Fibroblast of skin of back (primary cell): ENCODE results near the gene NDUFS6.

Source experiments
- DNase-seq: peaks from one replicate; pipeline ENCODE4 v3.0.0-alpha.2; 2013

Gene NDUFS6

GRCh38 chr5:1856596-1857255, 55.5 kb downstream of the NDUFS6 start:
- no peak for DNase-seq

DNA sequence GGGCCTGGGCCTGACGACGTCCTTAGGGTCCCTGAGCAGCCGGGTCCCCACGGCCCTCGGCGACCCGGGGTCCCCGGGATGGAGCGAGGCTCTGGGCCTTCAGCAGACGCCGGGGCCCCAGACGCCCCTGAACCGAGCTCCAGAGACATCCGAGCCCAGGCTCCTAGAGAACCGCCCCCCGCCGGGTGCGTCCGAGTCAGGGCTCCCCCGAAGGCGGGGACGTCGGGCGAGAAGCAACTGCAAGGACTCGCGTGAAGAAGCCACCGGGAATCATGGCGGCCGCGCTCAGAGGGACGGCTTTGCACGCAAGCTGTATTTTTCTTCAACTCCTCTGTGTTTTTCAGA, 56.0 kb downstream of the NDUFS6 start:
- no peak for DNase-seq

DNA sequence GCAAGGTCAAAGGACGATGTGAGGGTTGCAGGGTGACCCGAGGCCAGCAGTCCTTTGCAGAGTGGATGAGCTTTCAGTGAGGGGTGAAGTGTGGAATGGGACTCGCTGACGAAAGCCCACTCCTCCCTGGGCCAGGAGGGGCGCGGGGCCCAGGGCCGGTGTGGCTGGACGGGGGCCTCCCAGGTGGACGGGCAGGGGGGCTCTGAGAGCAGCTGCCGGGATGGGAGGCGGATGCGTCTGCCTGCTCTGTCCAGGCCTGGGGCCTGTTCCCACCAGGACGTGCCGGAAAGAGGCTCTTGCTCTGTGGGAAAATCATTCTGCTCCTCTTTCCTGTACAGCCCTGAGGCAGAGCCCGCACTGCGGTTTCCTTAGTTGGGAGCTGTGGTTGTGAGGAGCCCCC, 57.2 kb downstream of the NDUFS6 start:
- no peak for DNase-seq

DNA sequence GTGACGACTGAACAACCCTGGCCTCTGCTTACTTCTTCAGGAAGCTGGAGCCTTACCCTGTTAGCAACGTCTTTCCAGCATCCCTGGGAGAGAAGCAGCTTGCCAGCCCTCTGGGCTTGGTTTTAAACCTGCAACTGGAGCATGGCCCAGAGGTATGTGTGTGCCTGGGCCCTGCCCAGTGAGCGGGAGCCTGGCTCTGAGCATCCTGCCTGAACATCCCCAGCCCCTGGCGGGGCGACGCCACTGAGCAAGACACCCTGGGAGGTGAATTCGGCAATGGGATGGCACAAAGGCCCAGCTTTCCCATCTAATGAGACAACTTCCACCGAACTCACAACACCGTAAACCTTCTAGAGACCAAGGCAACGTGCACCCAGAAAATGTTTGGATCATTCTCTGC, 57.9 kb downstream of the NDUFS6 start:
- DNase-seq = no peak

DNA sequence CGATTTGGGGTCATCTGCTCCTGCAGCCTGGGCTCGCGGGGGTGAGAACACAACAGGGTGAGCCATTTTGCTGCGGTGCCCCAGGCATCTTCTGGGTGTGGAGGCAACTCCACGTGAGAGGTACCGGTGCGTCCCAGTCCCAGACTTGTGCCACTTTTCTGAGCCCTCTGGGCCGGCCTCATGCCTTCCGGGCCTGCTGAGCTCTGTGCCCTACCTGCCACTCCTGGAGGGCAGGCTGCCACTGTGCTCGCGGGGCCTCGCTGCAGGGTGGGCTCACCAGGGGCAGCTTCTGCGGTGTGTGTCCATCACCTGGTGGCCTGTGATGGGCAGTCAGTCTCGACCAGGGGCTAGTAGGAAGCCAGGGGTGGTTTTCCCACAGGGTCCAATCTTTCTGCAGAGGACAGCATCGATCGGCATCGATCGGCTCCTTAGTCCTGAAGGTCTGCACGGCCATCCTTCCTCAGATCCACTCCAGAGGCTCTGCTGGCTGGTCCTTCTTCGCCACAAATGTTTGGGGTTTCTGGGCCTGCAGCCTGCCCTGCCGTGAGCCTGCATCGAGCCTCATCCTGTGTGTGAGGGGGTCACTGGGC, 58.9 kb downstream of the NDUFS6 start:
- no peak for DNase-seq

DNA sequence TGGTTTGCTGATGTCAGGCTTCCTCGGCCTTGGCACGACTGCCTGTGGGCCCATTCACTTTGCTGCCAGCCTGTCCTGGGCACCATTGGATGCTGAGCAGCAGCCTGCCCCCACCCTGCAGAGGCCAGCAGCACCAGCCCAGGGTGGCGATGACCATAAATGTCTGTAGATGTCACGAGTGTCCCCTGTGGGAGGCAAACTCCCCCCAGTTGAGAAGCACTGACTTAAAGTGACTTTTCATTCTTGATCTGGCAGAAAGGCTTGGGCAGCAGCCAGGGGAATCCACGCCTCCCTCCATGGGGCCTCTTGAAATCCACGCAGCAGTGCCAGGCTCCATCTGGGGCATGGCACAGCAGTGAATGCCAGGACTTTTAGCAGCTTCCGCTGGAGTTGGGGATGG, 59.7 kb downstream of the NDUFS6 start:
- DNase-seq = no peak

DNA sequence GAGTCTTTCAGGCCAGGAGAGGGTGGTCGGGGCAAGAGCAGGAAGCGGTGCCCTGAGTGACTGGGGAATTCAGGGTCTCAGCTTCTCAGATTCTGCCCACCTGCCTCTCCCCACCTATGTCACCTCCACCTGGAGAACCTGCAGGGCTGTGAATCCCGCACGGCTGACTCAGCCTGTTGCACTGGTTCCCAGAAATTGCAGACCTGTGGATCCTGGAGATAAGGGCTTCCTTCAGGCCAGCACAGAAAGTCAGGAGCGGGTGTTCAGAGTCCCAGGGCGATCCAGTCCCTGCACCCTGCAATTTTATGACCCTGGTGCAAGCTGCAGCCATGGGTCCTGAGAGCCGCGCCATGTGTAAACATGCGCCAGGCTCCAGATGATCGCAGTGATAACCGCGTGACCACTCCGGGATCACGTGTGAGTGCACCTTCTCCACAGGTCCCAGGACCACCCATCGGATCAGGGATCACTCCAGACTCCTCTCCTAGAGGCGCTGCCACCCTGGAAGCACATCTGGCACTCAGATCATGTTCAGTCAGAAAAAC, 63.8 kb downstream of the NDUFS6 start:
- no peak for DNase-seq

- DNase-seq = no peak
Measured at GRCh38 chr5:1865486-1865885, 64.3 kb downstream of the NDUFS6 start.
